NB4 (cell line): ENCODE results near the gene GRM5.

Experiments
- MAX ChIP-seq: IDR thresholded peaks from 2 replicates; pipeline ENCODE4 v1.6.1; 2011; ENCODE audit warnings: low read depth, low read length
- POLR2A ChIP-seq: IDR thresholded peaks from 2 replicates; pipeline ENCODE4 v1.6.1; 2011; ENCODE audit warnings: mild to moderate bottlenecking; ENCODE audit not compliant: insufficient read length; ENCODE audit errors: extremely low read depth
- TF ChIP-seq, protein P1 (sequence below): IDR thresholded peaks from one replicate; pipeline ENCODE4 v1.5.1; 2012; ENCODE audit warnings: low read depth, low read length

GRCh38 chr11:88495836-88496235 lies 569.9 kb downstream of the GRM5 start:
- no peak for TF ChIP-seq POLR2A
- TF ChIP-seq, protein P1, sequence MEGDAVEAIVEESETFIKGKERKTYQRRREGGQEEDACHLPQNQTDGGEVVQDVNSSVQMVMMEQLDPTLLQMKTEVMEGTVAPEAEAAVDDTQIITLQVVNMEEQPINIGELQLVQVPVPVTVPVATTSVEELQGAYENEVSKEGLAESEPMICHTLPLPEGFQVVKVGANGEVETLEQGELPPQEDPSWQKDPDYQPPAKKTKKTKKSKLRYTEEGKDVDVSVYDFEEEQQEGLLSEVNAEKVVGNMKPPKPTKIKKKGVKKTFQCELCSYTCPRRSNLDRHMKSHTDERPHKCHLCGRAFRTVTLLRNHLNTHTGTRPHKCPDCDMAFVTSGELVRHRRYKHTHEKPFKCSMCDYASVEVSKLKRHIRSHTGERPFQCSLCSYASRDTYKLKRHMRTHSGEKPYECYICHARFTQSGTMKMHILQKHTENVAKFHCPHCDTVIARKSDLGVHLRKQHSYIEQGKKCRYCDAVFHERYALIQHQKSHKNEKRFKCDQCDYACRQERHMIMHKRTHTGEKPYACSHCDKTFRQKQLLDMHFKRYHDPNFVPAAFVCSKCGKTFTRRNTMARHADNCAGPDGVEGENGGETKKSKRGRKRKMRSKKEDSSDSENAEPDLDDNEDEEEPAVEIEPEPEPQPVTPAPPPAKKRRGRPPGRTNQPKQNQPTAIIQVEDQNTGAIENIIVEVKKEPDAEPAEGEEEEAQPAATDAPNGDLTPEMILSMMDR = no peak
- no peak for TF ChIP-seq MAX
